GM19193 (cell line): ENCODE results near the gene ORC5.

Experiments
- POLR2A ChIP-seq: IDR thresholded peaks from 4 replicates; pipeline ENCODE4 v1.6.1; 2011; ENCODE audit not compliant: insufficient read depth, insufficient read length; ENCODE audit errors: extremely low read depth

Gene ORC5

DNA sequence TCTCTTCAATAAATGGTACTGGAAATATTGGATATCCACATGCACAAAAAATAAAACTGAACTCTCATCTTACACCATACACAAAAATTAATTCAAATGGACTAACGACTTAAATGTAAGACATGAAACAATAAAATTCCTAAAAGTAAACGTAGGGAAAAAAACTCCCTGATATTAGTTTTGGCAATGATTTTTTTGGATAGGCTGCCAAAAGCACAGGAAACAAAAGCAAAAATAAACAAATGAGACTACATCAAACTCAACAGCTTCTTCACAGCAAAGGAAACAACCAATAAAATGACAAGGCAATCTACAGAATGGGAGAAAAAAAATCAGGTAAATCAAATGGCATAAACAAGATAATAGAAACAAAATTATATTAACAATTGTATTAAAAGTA is 65.7 kb downstream of the ORC5 start:
- no peak for TF ChIP-seq POLR2A

DNA sequence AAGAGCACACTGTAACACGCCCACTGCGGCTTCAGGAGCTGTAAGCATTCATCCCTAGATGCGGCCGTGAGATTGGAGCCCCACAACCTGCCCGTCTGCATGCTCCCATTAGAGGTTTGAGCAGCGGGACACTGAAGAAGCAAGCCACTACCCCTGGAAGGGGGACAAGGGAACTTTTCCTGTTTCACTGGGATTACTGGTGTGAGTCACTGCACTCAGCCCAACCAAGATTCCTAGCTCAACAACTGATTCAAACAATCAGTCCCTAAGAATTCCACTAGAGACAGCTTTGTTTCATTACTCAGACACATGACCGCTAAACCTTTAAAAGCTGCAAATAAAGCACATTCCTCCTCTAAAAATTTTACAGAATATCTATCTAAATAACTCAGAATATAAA is 69.8 kb downstream of the ORC5 start:
- TF ChIP-seq POLR2A: no peak

DNA sequence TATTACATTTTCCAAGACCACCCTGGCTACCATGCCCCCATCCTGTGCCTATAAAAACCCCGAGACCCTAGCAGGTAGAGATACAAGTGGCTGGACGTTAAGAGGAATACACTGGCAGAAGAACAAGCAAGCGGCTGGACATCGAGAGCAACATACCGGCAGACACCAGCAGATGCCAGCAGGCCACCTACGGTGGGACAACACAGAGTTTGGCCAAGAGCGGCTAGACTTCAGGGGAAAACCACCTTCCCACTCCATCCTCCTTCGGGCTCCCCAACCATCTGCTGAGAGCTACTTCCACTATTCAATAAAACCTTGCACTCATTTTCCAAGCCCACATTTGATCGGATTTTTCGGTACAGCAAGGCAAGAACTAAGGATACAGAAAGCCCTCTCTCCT is 70.3 kb downstream of the ORC5 start:
- TF ChIP-seq POLR2A: no peak

GRCh38 chr7:104136981-104137380 is 70.8 kb downstream of the ORC5 start:
- no peak for TF ChIP-seq POLR2A

DNA sequence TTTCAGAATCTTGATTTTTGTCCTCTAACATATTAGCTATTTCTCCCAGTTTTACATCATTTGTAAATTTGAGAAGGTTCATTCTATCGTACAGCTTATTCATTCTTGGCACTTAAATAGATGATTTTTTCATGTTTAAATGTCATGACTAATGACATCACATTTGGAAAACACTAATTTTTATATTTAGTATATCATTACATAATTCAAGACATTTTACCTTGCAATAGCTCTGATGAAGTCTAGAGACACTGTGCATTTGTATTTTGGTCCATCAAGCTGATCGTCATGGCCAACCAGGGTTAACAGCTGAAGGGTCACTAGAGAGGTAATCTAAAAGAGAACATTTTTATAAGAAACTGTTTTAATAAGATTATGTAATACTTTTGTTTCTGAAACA is 71.3 kb downstream of the ORC5 start:
- no peak for TF ChIP-seq POLR2A

DNA sequence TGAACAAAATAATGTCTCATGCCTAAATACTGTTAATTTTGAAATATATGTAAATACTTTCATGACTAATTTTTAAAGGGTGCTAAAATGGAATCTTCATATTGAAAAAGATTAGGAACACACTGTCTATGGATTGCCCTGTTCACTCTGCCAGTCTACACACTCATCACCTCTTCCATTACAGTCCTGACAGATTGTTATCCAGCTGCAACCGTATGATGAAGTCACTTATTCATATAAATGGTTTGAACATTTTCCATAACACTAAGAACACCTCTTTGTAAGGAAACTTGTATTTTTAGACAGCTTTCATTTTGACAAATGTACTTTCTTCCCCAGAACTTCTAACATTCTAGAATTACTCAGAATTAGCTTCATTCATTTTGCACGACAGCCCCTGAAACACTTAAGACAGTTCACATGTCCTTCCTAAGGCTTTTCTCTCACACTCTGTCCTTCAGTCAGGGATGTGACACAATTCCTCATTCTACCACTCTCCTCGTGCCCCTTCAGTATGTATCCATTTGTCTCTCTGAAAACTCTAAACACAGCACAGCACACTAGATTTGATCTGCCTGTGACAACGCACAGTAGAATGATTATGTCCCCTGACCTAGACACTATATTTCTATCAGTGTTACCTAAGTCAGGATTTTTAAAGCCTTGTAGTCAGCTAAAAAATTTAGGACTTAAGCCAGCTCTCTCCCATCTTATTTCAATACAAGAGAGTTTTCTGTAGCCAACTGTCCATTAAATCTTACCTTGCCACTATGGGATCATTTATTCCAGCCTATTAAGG is 71.9 kb downstream of the ORC5 start:
- no peak for TF ChIP-seq POLR2A

- no peak for TF ChIP-seq POLR2A
Measured at GRCh38 chr7:104133238-104133637, 74.6 kb downstream of the ORC5 start.

GRCh38 chr7:104130726-104131125 is 77.1 kb downstream of the ORC5 start:
- no peak for TF ChIP-seq POLR2A

GRCh38 chr7:104127204-104127603 is 80.6 kb downstream of the ORC5 start:
- TF ChIP-seq POLR2A: no peak

DNA sequence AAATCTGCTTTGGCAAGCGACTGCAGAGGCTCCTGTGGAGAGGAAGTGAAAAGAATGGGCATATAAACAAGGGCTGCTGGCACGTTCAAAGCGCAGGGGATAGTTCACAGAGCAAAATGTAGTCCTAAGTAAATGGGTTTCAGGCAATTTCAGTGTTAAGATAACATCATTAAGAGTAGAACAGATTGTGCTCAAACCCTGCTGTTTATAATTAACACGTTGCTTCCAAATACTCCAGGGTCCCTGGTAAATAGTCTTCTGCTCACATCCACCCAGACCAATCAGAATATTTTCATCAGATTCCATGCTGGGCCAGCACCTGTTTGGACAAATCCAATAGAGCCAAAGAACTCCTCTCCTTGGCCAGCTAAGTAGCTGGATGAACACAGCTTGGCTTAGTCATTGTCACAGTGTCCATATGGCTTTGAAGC is 81.4 kb downstream of the ORC5 start:
- TF ChIP-seq POLR2A: no peak

- no peak for TF ChIP-seq POLR2A
Measured at GRCh38 chr7:104124893-104125477, 82.8 kb downstream of the ORC5 start.

- TF ChIP-seq POLR2A: no peak
Measured at GRCh38 chr7:104124469-104124868, 83.3 kb downstream of the ORC5 start.

- TF ChIP-seq POLR2A: no peak
Measured at GRCh38 chr7:104123786-104124185, 84.0 kb downstream of the ORC5 start.

GRCh38 chr7:104113788-104114187 is 94.0 kb downstream of the ORC5 start:
- no peak for TF ChIP-seq POLR2A

DNA sequence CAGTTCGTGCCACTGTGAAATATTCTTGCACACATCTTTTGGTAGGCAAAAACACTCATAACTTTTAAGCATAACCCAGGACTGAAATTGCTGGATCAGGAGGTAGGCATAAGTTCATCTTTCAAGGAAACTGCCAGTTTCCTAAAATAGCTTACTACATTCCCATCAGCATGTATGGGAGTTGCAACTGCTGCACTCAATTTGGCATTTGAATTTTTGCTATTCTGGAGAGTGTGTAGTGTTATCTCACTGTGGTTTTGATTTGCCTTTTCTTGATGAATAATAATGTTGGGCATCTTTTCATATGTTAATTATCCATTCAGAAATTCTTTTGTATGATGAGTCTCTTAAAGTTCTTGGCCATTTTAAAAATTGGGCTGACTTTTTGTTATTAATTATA is 95.2 kb downstream of the ORC5 start:
- TF ChIP-seq POLR2A: no peak

GRCh38 chr7:104111271-104111670 is 96.5 kb downstream of the ORC5 start:
- no peak for TF ChIP-seq POLR2A
